ENCODE data around the gene SLC16A6. TPM values are rescaled to one million over a fixed set of nuclear protein-coding genes. Genes with fewer than 3 reads are reported as not detected.

Gene SLC16A6
- total RNA-seq, 1 experiment from 2014 or later = 0.70 TPM

DNA sequence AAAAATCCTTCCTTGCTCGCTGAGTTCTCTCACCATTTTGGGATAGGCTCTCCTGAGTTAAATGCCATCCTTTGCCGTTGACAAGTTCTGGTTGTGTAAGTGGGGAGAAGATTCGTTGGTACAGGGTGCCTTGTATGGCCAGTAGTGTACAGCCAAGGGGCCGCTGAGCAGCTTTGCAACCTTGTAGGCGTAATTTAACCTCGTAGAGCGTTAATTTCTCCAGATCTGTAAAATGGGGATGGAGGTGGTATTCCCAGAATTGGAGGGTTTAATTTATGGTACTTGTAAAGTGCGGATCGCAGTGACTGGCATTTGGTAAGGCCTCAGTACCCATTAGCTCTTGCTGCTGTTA, 1.7 kb upstream of the SLC16A6 start:
- Histone ChIP-seq H3K4me3 (peak overlapping the region; percentile 76), H3F3A (ENCODE audit: insufficient read depth, low read depth) (peaks cover 18% of the 10 kb centered on the region), H3K4me1 (replicated peaks; ENCODE audit: insufficient read depth) (peaks cover 20% of the 10 kb centered on the region), H3K27me3 (ENCODE audit: insufficient read depth, low read depth) (no peaks in the 10 kb centered on the region), H3K4me2 (peak overlapping the region; percentile 81), H3K36me3 (ENCODE audit: low read depth) (no peaks in the 10 kb centered on the region), H3K9me3 (ENCODE audit: insufficient read depth, low read depth) (no peaks in the 10 kb centered on the region), H3K9me2 (ENCODE audit: insufficient read depth) (no peaks in the 10 kb centered on the region), H4K20me1 (ENCODE audit: insufficient read depth) (no peaks in the 10 kb centered on the region), H3K79me2 (ENCODE audit: low read depth) (peaks cover 3% of the 10 kb centered on the region; the same call in 1 of the 2 replicates), H2AFZ (peak overlapping the region; percentile 86), H3K27ac (peak overlapping the region; percentile 58)
- BruUV-seq (replicated peaks) = TSS peak; percentile 45
- ChIA-PET CTCF (interaction anchor here (0.9 to 1.0 kb wide), 2 partner anchors 45 to 106 kb away, joined by 3 to 4 read pairs; no protein-coding TSS in a partner anchor), POLR2A (ENCODE audit: unreplicated experiment) (no interaction called here)
- no peak for DNase-seq
- TF ChIP-seq, protein P1, sequence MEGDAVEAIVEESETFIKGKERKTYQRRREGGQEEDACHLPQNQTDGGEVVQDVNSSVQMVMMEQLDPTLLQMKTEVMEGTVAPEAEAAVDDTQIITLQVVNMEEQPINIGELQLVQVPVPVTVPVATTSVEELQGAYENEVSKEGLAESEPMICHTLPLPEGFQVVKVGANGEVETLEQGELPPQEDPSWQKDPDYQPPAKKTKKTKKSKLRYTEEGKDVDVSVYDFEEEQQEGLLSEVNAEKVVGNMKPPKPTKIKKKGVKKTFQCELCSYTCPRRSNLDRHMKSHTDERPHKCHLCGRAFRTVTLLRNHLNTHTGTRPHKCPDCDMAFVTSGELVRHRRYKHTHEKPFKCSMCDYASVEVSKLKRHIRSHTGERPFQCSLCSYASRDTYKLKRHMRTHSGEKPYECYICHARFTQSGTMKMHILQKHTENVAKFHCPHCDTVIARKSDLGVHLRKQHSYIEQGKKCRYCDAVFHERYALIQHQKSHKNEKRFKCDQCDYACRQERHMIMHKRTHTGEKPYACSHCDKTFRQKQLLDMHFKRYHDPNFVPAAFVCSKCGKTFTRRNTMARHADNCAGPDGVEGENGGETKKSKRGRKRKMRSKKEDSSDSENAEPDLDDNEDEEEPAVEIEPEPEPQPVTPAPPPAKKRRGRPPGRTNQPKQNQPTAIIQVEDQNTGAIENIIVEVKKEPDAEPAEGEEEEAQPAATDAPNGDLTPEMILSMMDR (conservative IDR thresholded peaks at IDR 0.05) = 0 out of 2 replicates have a peak, but pooled peaks have one; percentile 9
- no peak for TF ChIP-seq EZH2 (IDR thresholded peaks at IDR 0.05; ENCODE audit: low read depth)
- intact Hi-C loops (cut with micrococcal nuclease; ENCODE audit: unreplicated experiment) = loop anchor here (2.0 to 10.0 kb wide), 3 partner anchors 20 to 85 kb away; no protein-coding TSS in a partner anchor

DNA sequence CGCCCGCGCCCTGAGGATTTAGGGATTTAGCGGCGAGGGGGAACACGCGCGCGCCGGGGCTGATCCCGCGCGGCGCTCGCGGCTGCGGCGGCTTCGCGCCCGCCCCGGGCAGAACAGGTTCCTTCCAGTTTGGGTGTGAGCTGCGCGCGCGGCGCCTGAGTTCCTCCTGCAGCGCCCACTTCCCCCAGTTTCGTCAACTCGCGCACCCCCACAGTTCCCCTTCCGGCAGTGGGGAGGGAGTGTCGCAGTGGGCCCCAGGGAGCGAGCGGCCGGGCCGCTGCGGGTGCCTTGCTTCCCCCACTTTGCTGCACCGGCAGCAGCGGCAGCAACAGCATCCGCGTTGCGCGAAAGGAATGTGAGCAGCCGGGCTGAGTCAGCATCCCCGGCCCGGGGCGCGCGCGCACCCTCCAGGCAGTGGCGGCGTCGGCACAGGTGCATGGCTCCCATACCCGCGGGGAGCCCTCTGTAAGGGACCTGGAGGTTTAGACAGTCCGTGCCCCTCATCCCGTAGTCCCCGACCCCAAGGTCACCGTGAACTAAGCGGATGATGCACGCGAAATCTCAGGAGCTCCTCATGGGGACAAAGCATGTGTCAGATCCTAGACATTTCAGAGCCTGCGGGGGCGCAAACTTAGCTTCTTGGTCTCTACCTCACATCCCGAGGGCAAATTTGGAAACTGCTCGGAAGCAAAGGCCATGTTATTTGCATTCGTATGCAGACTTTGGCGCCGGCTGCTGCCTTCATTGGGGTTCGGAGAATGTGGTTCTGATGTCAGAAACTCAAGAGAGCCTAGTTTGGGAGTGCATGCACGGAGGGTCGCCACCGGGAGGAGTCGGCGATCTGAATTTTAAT, 1.1 kb upstream of the SLC16A6 start:
- Histone ChIP-seq H3K79me2 (ENCODE audit: low read depth) (peaks cover 3% of the 10 kb centered on the region; the same call in 1 of the 2 replicates), H3K9me3 (ENCODE audit: insufficient read depth, low read depth) (no peaks in the 10 kb centered on the region), H3K9me2 (ENCODE audit: insufficient read depth) (no peaks in the 10 kb centered on the region), H4K20me1 (ENCODE audit: insufficient read depth) (no peaks in the 10 kb centered on the region), H3K4me1 (replicated peaks; ENCODE audit: insufficient read depth) (peaks cover 20% of the 10 kb centered on the region), H3K36me3 (ENCODE audit: low read depth) (no peaks in the 10 kb centered on the region), H3F3A (ENCODE audit: insufficient read depth, low read depth) (peaks cover 18% of the 10 kb centered on the region), H3K4me3 (peak overlapping the region; percentile 76), H2AFZ (peak overlapping the region; percentile 86), H3K27ac (peak overlapping the region; percentile 58), H3K4me2 (peak overlapping the region; percentile 81), H3K27me3 (ENCODE audit: insufficient read depth, low read depth) (no peaks in the 10 kb centered on the region)
- no peak for TF ChIP-seq EZH2 (IDR thresholded peaks at IDR 0.05; ENCODE audit: low read depth)
- TF ChIP-seq, protein P1 (conservative IDR thresholded peaks at IDR 0.05) = peak; percentile 33; the same call in 1 of the 2 replicates
- ChIA-PET POLR2A (ENCODE audit: unreplicated experiment) (interaction anchor here (0.7 kb wide), 1 partner anchor 18 kb away, joined by 6 read pairs; no protein-coding TSS in a partner anchor), CTCF (interaction anchor here (0.9 to 1.0 kb wide), 2 partner anchors 46 to 107 kb away, joined by 3 to 4 read pairs; no protein-coding TSS in a partner anchor)
- no TSS peak for BruUV-seq (replicated peaks)
- intact Hi-C loops (cut with micrococcal nuclease; ENCODE audit: unreplicated experiment) = loop anchor here (2.0 to 10.0 kb wide), 3 partner anchors 21 to 85 kb away; no protein-coding TSS in a partner anchor
- DNase-seq = peak; percentile 76 to 78

DNA sequence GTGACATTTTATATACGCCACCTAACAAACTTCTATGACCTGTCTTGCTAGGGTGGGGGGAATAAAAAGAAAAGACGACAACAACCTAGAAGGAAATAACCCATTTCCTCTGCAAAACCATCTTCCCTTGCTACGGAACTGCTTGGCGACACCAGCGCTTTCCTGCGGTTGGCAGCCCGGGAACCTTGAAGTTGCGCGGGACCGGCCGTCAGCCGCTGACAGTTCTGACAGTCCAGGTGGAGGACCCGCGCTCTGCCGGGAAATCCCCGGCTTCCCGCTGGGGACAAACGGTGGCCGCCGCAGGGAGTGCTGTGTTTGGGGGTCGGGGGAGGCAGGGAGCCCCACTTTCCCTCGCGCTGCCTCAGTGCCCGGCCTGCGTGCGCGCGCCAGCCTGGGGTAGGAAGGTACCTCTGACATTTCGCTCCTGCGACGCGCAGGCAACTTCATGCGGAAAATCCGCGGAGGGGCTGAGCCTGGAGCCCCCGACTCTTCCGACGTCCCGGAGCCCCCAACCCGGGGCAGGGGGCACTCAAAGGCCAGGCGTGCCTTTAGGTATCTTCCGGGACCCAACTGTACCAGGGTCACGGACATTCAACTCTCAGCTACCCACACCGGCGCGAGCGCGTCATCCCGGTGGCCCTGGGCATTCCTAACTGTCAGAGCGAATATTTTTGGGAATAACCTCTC, 516 bp downstream of the SLC16A6 start:
- Histone ChIP-seq H3K4me2 (peak overlapping the region; percentile 81), H3K9me2 (ENCODE audit: insufficient read depth) (no peaks in the 10 kb centered on the region), H3F3A (ENCODE audit: insufficient read depth, low read depth) (peaks cover 18% of the 10 kb centered on the region), H4K20me1 (ENCODE audit: insufficient read depth) (no peaks in the 10 kb centered on the region), H3K9me3 (ENCODE audit: insufficient read depth, low read depth) (no peaks in the 10 kb centered on the region), H2AFZ (peak overlapping the region; percentile 73), H3K79me2 (ENCODE audit: low read depth) (peaks cover 3% of the 10 kb centered on the region; the same call in 1 of the 2 replicates), H3K27me3 (ENCODE audit: insufficient read depth, low read depth) (no peaks in the 10 kb centered on the region), H3K27ac (peak overlapping the region; percentile 14; the same call in 1 of the 2 replicates), H3K4me1 (replicated peaks; ENCODE audit: insufficient read depth) (peaks cover 20% of the 10 kb centered on the region), H3K4me3 (peak overlapping the region; percentile 76), H3K36me3 (ENCODE audit: low read depth) (no peaks in the 10 kb centered on the region)
- TF ChIP-seq EZH2 (IDR thresholded peaks at IDR 0.05; ENCODE audit: low read depth) = no peak
- TF ChIP-seq, protein P1 (conservative IDR thresholded peaks at IDR 0.05) = no peak
- intact Hi-C loops (cut with micrococcal nuclease; ENCODE audit: unreplicated experiment) = loop anchor here (5.0 to 10.0 kb wide), 2 partner anchors 64 to 87 kb away; no protein-coding TSS in a partner anchor
- TSS peak; percentile 62 for BruUV-seq (replicated peaks)
- ChIA-PET CTCF (interaction anchor here (0.6 kb wide), 1 partner anchor 22 kb away, joined by 6 read pairs; no protein-coding TSS in a partner anchor), POLR2A (ENCODE audit: unreplicated experiment) (interaction anchor here (0.6 kb wide), 1 partner anchor 14 kb away, joined by 9 read pairs; no protein-coding TSS in a partner anchor)
- DNase-seq = peak in 1 of 2 experiments; percentile 6

Measured in PC-9 (cell line).